GM18505 (cell line): Measurements from ENCODE around the gene SLC38A9.

ENCODE experiments used
- ATAC-seq: cut with Tn5 transposase; IDR thresholded peaks from one replicate; pipeline ENCODE4 v1.9.1; 2021; ENCODE audit not compliant: unreplicated experiment
- POLR2A ChIP-seq: IDR thresholded peaks from 4 replicates; pipeline ENCODE4 v1.6.1; 2011; ENCODE audit warnings: borderline replicate concordance; ENCODE audit not compliant: insufficient read depth, insufficient read length; ENCODE audit errors: extremely low read depth

Gene SLC38A9

GRCh38 chr5:55593115-55593472 lies 119.0 kb downstream of the SLC38A9 start:
- no peak for TF ChIP-seq POLR2A
- no peak for ATAC-seq

DNA sequence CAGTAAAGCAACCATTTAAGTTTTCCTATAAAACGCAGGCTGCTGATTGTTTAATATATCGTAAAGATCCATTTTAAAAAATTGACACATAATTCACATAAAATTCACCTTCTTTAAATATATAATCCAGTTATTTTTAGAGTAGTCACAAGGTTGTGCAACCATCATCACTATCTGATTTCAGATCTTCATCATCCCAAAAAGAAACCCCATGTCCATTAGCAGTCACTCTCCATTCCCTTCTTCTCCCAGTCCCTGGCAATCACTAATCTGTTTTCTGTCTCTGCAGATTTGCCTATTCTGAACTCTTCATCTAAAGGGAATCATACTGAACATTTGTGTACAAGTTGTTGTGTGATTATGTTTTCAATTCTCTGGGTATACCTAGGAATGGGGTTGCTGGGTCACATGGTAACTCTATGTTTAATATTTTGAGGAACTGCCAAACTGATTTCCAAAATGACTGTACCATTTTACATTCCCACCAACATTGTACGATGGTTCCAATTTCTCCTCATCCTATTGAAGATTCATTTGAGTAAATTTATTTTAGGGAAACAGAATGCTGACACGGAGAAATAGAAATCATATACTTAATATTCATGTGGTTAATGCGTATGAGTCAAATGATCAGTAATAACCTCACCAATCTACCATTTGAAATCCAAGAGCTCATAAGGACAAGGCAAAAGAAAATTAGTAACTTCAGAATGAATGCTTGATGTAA lies 119.6 kb downstream of the SLC38A9 start:
- ATAC-seq = no peak

GRCh38 chr5:55591686-55592085 lies 120.4 kb downstream of the SLC38A9 start:
- no peak for TF ChIP-seq POLR2A
- no peak for ATAC-seq

More for the DNA sequence above, 119.6 kb downstream of the SLC38A9 start:
- no peak for TF ChIP-seq POLR2A

DNA sequence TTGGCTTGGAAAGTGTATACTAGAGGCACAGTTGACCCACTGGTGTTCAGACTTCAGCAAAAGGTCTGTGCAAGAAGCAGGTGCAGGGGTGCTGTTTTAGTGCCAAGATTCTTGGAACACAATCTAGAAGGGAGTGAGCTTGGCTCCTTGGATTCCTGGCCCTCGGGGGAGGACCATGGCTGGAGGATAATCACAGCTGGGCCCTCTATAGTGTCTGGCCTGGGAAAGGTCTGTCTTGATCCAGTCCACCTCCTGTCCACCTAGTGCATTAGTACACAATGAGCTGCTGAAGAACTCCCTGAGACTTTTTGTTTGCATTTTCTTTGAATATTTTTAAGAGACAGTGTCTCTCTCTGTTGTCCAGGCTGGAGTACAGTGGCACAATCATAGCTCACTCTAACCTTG lies 126.9 kb downstream of the SLC38A9 start:
- no peak for TF ChIP-seq POLR2A
- ATAC-seq = no peak

GRCh38 chr5:55584398-55585205 lies 127.5 kb downstream of the SLC38A9 start:
- TF ChIP-seq POLR2A = no peak
- no peak for ATAC-seq

DNA sequence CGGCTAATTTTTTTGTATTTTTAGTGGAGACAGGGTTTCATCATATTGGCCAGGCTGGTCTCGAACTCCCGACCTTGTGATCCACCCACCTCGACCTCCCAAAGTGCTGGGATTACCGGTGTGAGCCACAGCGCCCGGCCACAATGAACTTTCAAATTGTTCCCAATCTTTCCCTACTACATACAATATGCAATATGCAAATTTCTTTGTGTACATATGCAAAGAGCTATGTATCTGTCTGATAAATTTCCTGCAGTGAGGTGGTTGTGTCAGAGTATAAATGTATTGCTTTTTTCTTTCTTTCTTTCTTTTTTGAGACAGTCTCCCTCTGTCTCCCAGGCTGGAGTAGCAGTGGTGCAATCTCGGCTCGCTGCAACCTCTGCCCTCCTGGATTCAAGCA lies 128.5 kb downstream of the SLC38A9 start:
- ATAC-seq = no peak
- no peak for TF ChIP-seq POLR2A

DNA sequence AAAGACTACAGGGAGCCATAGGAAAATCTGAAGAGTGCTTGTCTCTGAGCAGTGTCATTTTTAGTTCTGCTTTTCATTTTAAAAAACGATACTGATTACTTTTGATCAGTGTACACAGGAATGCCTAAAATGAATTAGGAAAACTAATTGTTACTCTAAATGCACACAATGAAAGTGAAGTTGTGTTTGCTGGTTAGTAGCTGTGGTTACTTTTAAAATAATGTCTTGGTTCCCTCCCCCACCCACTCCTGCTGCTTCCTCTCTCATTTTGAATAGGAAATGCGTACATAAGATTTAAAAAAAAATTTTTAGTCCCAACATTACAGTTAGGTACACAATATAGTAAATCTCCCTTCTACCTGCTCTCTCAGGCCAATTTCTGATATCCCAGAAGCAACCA lies 129.9 kb downstream of the SLC38A9 start:
- no peak for ATAC-seq
- no peak for TF ChIP-seq POLR2A

- TF ChIP-seq POLR2A = no peak
- ATAC-seq = no peak
Observed at GRCh38 chr5:55580042-55580441, 132.1 kb downstream of the SLC38A9 start.

GRCh38 chr5:55578771-55579170 lies 133.4 kb downstream of the SLC38A9 start:
- ATAC-seq = no peak

GRCh38 chr5:55577353-55578060 lies 134.6 kb downstream of the SLC38A9 start:
- no peak for TF ChIP-seq POLR2A
- ATAC-seq = no peak

More at GRCh38 chr5:55578771-55579170, 133.4 kb downstream of the SLC38A9 start:
- no peak for TF ChIP-seq POLR2A

DNA sequence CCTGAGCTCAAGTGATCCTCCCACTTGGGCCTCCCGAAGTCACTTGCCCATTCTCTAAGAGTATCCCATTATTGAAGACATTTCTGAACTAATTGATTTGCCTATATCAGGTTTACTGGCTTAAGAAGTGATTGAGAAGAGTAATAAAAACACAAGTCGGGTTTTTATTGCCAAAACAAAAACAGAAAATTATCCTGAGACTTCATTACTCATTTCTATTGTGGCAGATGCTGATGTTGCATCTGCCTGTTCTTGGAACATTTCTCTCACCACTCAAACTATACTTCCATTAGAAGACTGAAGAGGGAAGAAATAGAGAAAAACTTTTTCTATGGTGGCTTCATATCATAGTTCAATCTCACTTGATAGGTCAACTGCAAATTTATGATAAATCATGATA lies 135.5 kb downstream of the SLC38A9 start:
- no peak for ATAC-seq
- TF ChIP-seq POLR2A = no peak
